A549 (cell line): ENCODE measurements around the gene ZG16B. TPM values are rescaled to one million over a fixed set of nuclear protein-coding genes. Genes with fewer than 3 reads are reported as not detected.

ENCODE experiments used
- ATAC-seq, 2 experiments: fragments of 200-7000 bp in 1 of 2; fragments of >200 bp in 1 of 2; cut with Nextera tagmentation in 1 of 2; cut with Tn5 transposase in 1 of 2; 3 replicates each; pipeline versions ENCODE4 v1.8.0 to v1.9.1; 2018 to 2020; ENCODE audit warnings: mild to moderate bottlenecking in 1 of 2, moderate library complexity in 1 of 2
- CTCF ChIA-PET: fragments of 300-600 bp; sonication (Branson Sonifier 250); formaldehyde crosslinking; extraction: SDS; loops from one replicate; lab custom pipeline; 2021; ENCODE audit warnings: antibody characterized with exemption, inconsistent platforms; lab: Yijun Ruan, JAX
- POLR2A ChIA-PET: fragments of 350-600 bp; formaldehyde crosslinking; extraction: SDS; loops from one replicate; lab custom pipeline; 2021; ENCODE audit warnings: antibody characterized with exemption, inconsistent platforms; lab: Yijun Ruan, JAX
- DNase-seq, 2 experiments: peaks; one replicate each; pipeline versions ENCODE4 v3.0.0 to v3.0.0-alpha.2; 2011 to 2016; ENCODE audit warnings: low read depth in 1 of 2, low spot score in 1 of 2
- FAIRE-seq: peaks from 2 replicates; lab custom pipeline; 2011; peaks lifted over from hg19 to GRCh38; lab: Jason Lieb, UNC
- H3K27ac ChIP-seq, 2 experiments: fragments of >200 bp; sonication (Bioruptor Twin); formaldehyde crosslinking; 3 replicates each; pipeline ENCODE4 v1.5.1; 2016 to 2017
- H3K4me1 ChIP-seq: fragments of >200 bp; sonication (Bioruptor Twin); formaldehyde crosslinking; 3 replicates; pipeline ENCODE4 v1.6.1; 2016
- H3K4me2 ChIP-seq: fragments of >200 bp; sonication (Bioruptor Twin); formaldehyde crosslinking; 3 replicates; pipeline ENCODE4 v1.6.1; 2016
- H3K4me3 ChIP-seq: fragments of >200 bp; sonication (Bioruptor Twin); formaldehyde crosslinking; 3 replicates; pipeline ENCODE4 v1.5.1; 2016
- H3K9me3 ChIP-seq: fragments of >200 bp; sonication (Bioruptor Twin); formaldehyde crosslinking; 3 replicates; pipeline ENCODE4 v1.6.1; 2016
- CTCF ChIP-seq: fragments of >200 bp; sonication (Bioruptor Twin); formaldehyde crosslinking; IDR thresholded peaks from 3 replicates; pipeline ENCODE4 v1.5.1; 2016
- EHF ChIP-seq: fragments of 250-450 bp; sonication (Bioruptor Pico); IDR thresholded peaks from 2 replicates; pipeline ENCODE4 v1.5.0; 2020; ENCODE audit warnings: mild to moderate bottlenecking
- EHMT2 ChIP-seq: fragments of 200-600 bp; sonication (generic); IDR thresholded peaks from 2 replicates; pipeline ENCODE4 v1.6.1; 2016; ENCODE audit warnings: antibody characterized with exemption, low read depth, mild to moderate bottlenecking, moderate library complexity
- ELK1 ChIP-seq: fragments of 150-350 bp; IDR thresholded peaks from 2 replicates; pipeline ENCODE4 v1.6.1; 2014; ENCODE audit warnings: low read depth, mild to moderate bottlenecking, low read length
- HOXA7 ChIP-seq: fragments of 250-450 bp; sonication (Bioruptor Pico); IDR thresholded peaks from 2 replicates; pipeline ENCODE4 v1.5.0; 2020; ENCODE audit warnings: mild to moderate bottlenecking, moderate library complexity
- JUN ChIP-seq, 2 experiments: fragments of >200 bp; sonication (Bioruptor Twin); formaldehyde crosslinking; IDR thresholded peaks; 2 replicates in 1 of 2; 3 replicates in 1 of 2; pipeline ENCODE4 v1.6.1; 2016 to 2017
- MAFK ChIP-seq: fragments of 450-650 bp; IDR thresholded peaks from 2 replicates; pipeline ENCODE4 v1.6.1; 2014; ENCODE audit not compliant: partially characterized antibody
- MAX ChIP-seq: IDR thresholded peaks from 2 replicates; pipeline ENCODE4 v1.6.1; 2012
- MAZ ChIP-seq: fragments of 150-350 bp; IDR thresholded peaks from 2 replicates; pipeline ENCODE4 v1.6.1; 2014; ENCODE audit warnings: antibody characterized with exemption, low read depth, low read length, borderline replicate concordance
- MYC ChIP-seq: IDR thresholded peaks from 2 replicates; pipeline ENCODE4 v1.6.1; 2012; ENCODE audit warnings: mild to moderate bottlenecking, inconsistent platforms, low read length, improper control_type of control experiment, borderline replicate concordance
- NR3C1 ChIP-seq: fragments of >200 bp; sonication (Bioruptor Twin); formaldehyde crosslinking; IDR thresholded peaks from 3 replicates; pipeline ENCODE4 v1.6.1; 2017
- RCOR1 ChIP-seq: fragments of 150-350 bp; IDR thresholded peaks from 2 replicates; pipeline ENCODE4 v1.6.1; 2014; ENCODE audit warnings: antibody characterized with exemption, low read length, low read depth
- REST ChIP-seq: fragments of 200-600 bp; sonication (generic); IDR thresholded peaks from 2 replicates; pipeline ENCODE4 v1.6.1; 2016; ENCODE audit warnings: antibody characterized with exemption, mild to moderate bottlenecking, moderate library complexity
- SREBF2 ChIP-seq: fragments of 450-650 bp; IDR thresholded peaks from 2 replicates; pipeline ENCODE4 v1.6.1; 2014; ENCODE audit warnings: mild to moderate bottlenecking, moderate library complexity
- USF2 ChIP-seq: fragments of 450-650 bp; IDR thresholded peaks from 2 replicates; pipeline ENCODE4 v1.6.1; 2014; ENCODE audit warnings: antibody characterized with exemption
- ZNF302 ChIP-seq: fragments of 250-450 bp; sonication (Bioruptor Pico); IDR thresholded peaks from 2 replicates; pipeline ENCODE4 v1.9.0; 2021; ENCODE audit warnings: inconsistent platforms, mild to moderate bottlenecking, moderate library complexity
- ZSCAN20 ChIP-seq: fragments of 250-450 bp; sonication (Bioruptor Pico); IDR thresholded peaks from 2 replicates; pipeline ENCODE4 v1.8.0; 2022; ENCODE audit warnings: mild to moderate bottlenecking, moderate library complexity
- WGBS: methylation state at CpG from one replicate; pipeline ENCODE4 v1.1.6; 2017; ENCODE audit errors: missing lambda C conversion rate; 5-methylcytosine and 5-hydroxymethylcytosine counted together
- polyA plus RNA-seq, 4 experiments: library from polyadenylated mRNA; depleted of rRNA in 3 of 4; stranded (reverse); fragments of >200 nt; fragmentation: RNase III in 1 of 4; extraction: RNeasy Plus Mini Kit Qiagen cat#74134 plus additional on column Dnase treatment in 1 of 4; gene quantifications; 2 replicates in 3 of 4; 3 replicates in 1 of 4; pipeline ENCODE4 v1.2.3, GENCODE V29; 2011 to 2017

ZG16B gene
- polyA plus RNA-seq, 2 of the 4 experiments (the other 2 are of a cell fraction), result 0.40 to 0.85 TPM

- no peak for ATAC-seq
- Histone ChIP-seq H3K27ac (peak overlapping the region in 1 of 2 experiments; percentile 51; a peak in 2 of 6 replicates), H3K4me3 (no peak overlapping the region), H3K4me1 (peaks cover 10% of the 10 kb centered on the region)
- no peak for TF ChIP-seq REST
- TF ChIP-seq MAFK, result no peak
- no peak for TF ChIP-seq MYC
- no peak for TF ChIP-seq ZSCAN20 (CRISPR knock-in tag)
- no peak for TF ChIP-seq ELK1
- TF ChIP-seq USF2, result no peak
- TF ChIP-seq MAZ, result no peak
- TF ChIP-seq HOXA7, result no peak
- TF ChIP-seq MAX, result no peak
- no peak for TF ChIP-seq NR3C1
- TF ChIP-seq EHF (CRISPR knock-in tag), result no peak
- no peak for TF ChIP-seq CTCF
- no peak for TF ChIP-seq RCOR1
- TF ChIP-seq ZNF302 (CRISPR knock-in tag), result no peak
- no peak for TF ChIP-seq JUN (IDR thresholded peaks at IDR 0.05)
- no peak for TF ChIP-seq EHMT2
- TF ChIP-seq SREBF2, result no peak
- TF ChIP-seq, all 56 proteins: peak for 0
- 75% methylated on average over 9 of the region's 16 CpGs for WGBS
- CTCF ChIA-PET, result interaction anchor here (1.3 to 10.6 kb wide), 3 partner anchors 10 to 29 kb away, joined by 3 to 91 read pairs (median 4); no protein-coding TSS in a partner anchor
- DNase-seq, result no peak
- no peak for FAIRE-seq
- peaks cover 5% of the 10 kb centered on the region; the same call in 1 of the 3 replicates for H3K9me3 ChIP-seq
- POLR2A ChIA-PET, result interaction anchor here (0.8 kb wide), 1 partner anchor 31 kb away, joined by 3 read pairs; the partner anchor contains the start of gene FLYWCH2
- no peak overlapping the region for H3K4me2 ChIP-seq
Measured at GRCh38 chr16:2852003-2852730, 22.1 kb downstream of the ZG16B start.
